Stomach (tissue), 19 donors: ENCODE data around the gene PDX1. TPM values are rescaled to one million over a fixed set of nuclear protein-coding genes. Genes with fewer than 3 reads are reported as not detected.

Experiments
- DNase-seq, 2 donors: peaks; one replicate each; pipeline versions ENCODE4 v3.0.0 to v3.0.0-alpha.2; 2013 to 2019
- H3K27ac ChIP-seq, 5 donors: fragments of 200-600 bp in 4 of 5; sonication (generic) in 4 of 5; one replicate each; pipeline ENCODE4 v1.5.1; 2013 to 2019; ENCODE audit warnings: mild to moderate bottlenecking in 1 of 5, moderate library complexity in 1 of 5
- H3K27me3 ChIP-seq, 3 donors: fragments of 200-600 bp; sonication (generic); one replicate each; pipeline ENCODE4 v1.5.1; 2017 to 2019; ENCODE audit warnings: mixed run types in 1 of 3
- H3K36me3 ChIP-seq, 4 donors: fragments of 200-600 bp; sonication (generic); 1 replicate in 3 of 4; 2 replicates in 1 of 4; pipeline ENCODE4 v1.5.1; 2016 to 2019
- H3K4me1 ChIP-seq, 4 donors: fragments of 200-600 bp; sonication (generic); one replicate each; pipeline ENCODE4 v1.5.1; 2016 to 2019
- H3K4me3 ChIP-seq, 4 donors: fragments of 200-600 bp; sonication (generic) in 3 of 4; one replicate each; pipeline ENCODE4 v1.5.1; 2016 to 2019; ENCODE audit warnings: mild to moderate bottlenecking in 1 of 4
- H3K9me3 ChIP-seq, 4 donors: fragments of 200-600 bp; sonication (generic); one replicate each; pipeline ENCODE4 v1.5.1; 2016 to 2019
- CTCF ChIP-seq, 7 experiments: fragments of 450-650 bp in 4 of 7; fragments of 200-600 bp in 3 of 7; sonication (generic) in 3 of 7; IDR thresholded peaks; one replicate each; pipeline ENCODE4 v1.5.1; 2016 to 2019; ENCODE audit warnings: antibody characterized with exemption in 7 of 7, control low read depth in 2 of 7, mild to moderate bottlenecking in 1 of 7
- EP300 ChIP-seq: sonication (generic); formaldehyde crosslinking; IDR thresholded peaks from one replicate; pipeline ENCODE4 v1.6.1; 2017; ENCODE audit warnings: antibody characterized with exemption
- POLR2A ChIP-seq, 4 donors: fragments of 450-650 bp; IDR thresholded peaks; one replicate each; pipeline ENCODE4 v1.6.1; 2016; ENCODE audit warnings: antibody characterized with exemption in 4 of 4, control low read depth in 2 of 4, mild to moderate bottlenecking in 1 of 4, moderate library complexity in 1 of 4
- POLR2AphosphoS5 ChIP-seq, 3 donors: sonication (generic); formaldehyde crosslinking; IDR thresholded peaks; one replicate each; pipeline ENCODE4 v1.6.1; 2016; ENCODE audit warnings: antibody characterized with exemption in 3 of 3
- WGBS, 5 donors: extraction: QIAGEN DNeasy Blood & Tissue Kit in 3 of 5; methylation state at CpG; one replicate each; pipeline versions ENCODE4 v1.1.5 to v1.1.7; 2013 to 2018; 5-methylcytosine and 5-hydroxymethylcytosine counted together
- intact Hi-C: fragments of 100-400 bp; cut with DNase I; formaldehyde crosslinking; loops from one replicate; pipeline ENCODE4 v1.15.1; 2023; ENCODE audit warnings: low total_unique reads
- long read RNA-seq, 10 donors: transcript quantifications; one replicate each; lab custom pipeline, GENCODE V29; 2026
- polyA plus RNA-seq, 3 donors: library from polyadenylated mRNA; stranded (reverse); fragments of 200-250 nt; gene quantifications; one replicate each; pipeline ENCODE4 v1.2.3, GENCODE V29; 2013
- total RNA-seq, 5 donors: library from RNA; depleted of rRNA; stranded (reverse); fragments of >200 nt; gene quantifications; one replicate each; pipeline versions ENCODE4 v1.1.0 to v1.2.3, GENCODE V29; 2014 to 2016
- donor health status: healthy with polysubstance abuse.
- donor health status: Bipolar disorder and iron deficiency.
- donor health status: healthy.

Gene PDX1
- total RNA-seq = under 1 TPM in 2 of 5 donors, not detected in 3; 0.29 to 0.92 TPM
- 1 to 10 TPM in 2 of 3 donors, under 1 TPM in 1; 0.13 to 1.8 (median 1.2) TPM for polyA plus RNA-seq
- long read RNA-seq, donor 1, partial matches to known transcripts = 0 of 1 reads
- long read RNA-seq, donor 1, other reads (novel, unspliced or antisense) = 0 of 1 reads
- long read RNA-seq, donor 2, partial matches to known transcripts = 0 of 4 reads
- long read RNA-seq, donor 2, other reads (novel, unspliced or antisense) = 0 of 4 reads
- long read RNA-seq, donor 3 = 0 reads
- long read RNA-seq, donor 4 = 0 reads
- long read RNA-seq, donor 5 = 0 reads
- long read RNA-seq, donor 6, partial matches to known transcripts = 0 of 4 reads
- long read RNA-seq, donor 6, other reads (novel, unspliced or antisense) = 0 of 4 reads
- long read RNA-seq, donor 7, partial matches to known transcripts = 0 of 4 reads
- long read RNA-seq, donor 7, other reads (novel, unspliced or antisense) = 0 of 4 reads
- long read RNA-seq, donor 8 = 0 reads
- long read RNA-seq, donor 9 = 0 reads
- long read RNA-seq, donor 10, partial matches to known transcripts = 0 of 2 reads
- long read RNA-seq, donor 10, other reads (novel, unspliced or antisense) = 0 of 2 reads

- Histone ChIP-seq H3K36me3 (no peaks in the 10 kb centered on the region), H3K9me3 (no peaks in the 10 kb centered on the region), H3K4me3 (peak within 1 kb of the TSS; percentile 33 to 58 (median 42)), H3K4me1 (peaks cover 37 to 76% (median 56%) of the 10 kb centered on the region in 4 donors), H3K27me3 (peaks cover 42 to 100% (median 97%) of the 10 kb centered on the region in 3 donors), H3K27ac (no peak within 1 kb of the TSS)
- intact Hi-C loops = no loop called here
- 1 to 8% (median 2%) methylated on average over 15 to 76 of the region's 76 CpGs for WGBS, 5 donors
- DNase-seq = peak; percentile 70 to 93
- TF ChIP-seq POLR2AphosphoS5 (IDR thresholded peaks at IDR 0.05) = peak in 1 of 3 donors; percentile 47
- no peak for TF ChIP-seq POLR2A (IDR thresholded peaks at IDR 0.05)
These were observed at the start of gene PDX1 for GRCh38 chr13:27919934-27920676. Gene PDX1 (plus strand): TSS chr13:27920000. CDS start chr13:27920139, 139 bp downstream.

- no peak for DNase-seq
- Histone ChIP-seq H3K27ac (no peak overlapping the region), H3K27me3 (peaks cover 0 to 70% (median 3%) of the 10 kb centered on the region in 3 donors), H3K36me3 (no peaks in the 10 kb centered on the region), H3K4me1 (no peaks in the 10 kb centered on the region), H3K4me3 (no peak overlapping the region), H3K9me3 (peaks cover 0 to 6% (median 4%) of the 10 kb centered on the region in 4 donors)
- 78 to 92% (median 88%) methylated on average over 5 of the region's 5 CpGs for WGBS, 5 donors
- intact Hi-C loops = no loop called here
- TF ChIP-seq POLR2A (IDR thresholded peaks at IDR 0.05) (no peak), POLR2AphosphoS5 (IDR thresholded peaks at IDR 0.05) (no peak), EP300 (no peak), CTCF (IDR thresholded peaks at IDR 0.05) (no peak)
These were observed 41.5 kb upstream of the PDX1 start for GRCh38 chr13:27878274-27878673.

GRCh38 chr13:27889471-27889870 is 30.3 kb upstream of the PDX1 start:
- 18 to 34% (median 25%) methylated on average over 5 of the region's 5 CpGs for WGBS, 5 donors
- TF ChIP-seq EP300 (no peak), CTCF (IDR thresholded peaks at IDR 0.05) (no peak), POLR2AphosphoS5 (IDR thresholded peaks at IDR 0.05) (no peak), POLR2A (IDR thresholded peaks at IDR 0.05) (no peak)
- intact Hi-C loops = no loop called here
- no peak overlapping the region for H3K27ac ChIP-seq
- DNase-seq = no peak
- no peak overlapping the region for H3K4me3 ChIP-seq
- peaks cover 0 to 14% (median 7%) of the 10 kb centered on the region in 4 donors for H3K9me3 ChIP-seq
- H3K4me1 ChIP-seq = no peaks in the 10 kb centered on the region
- no peaks in the 10 kb centered on the region for H3K36me3 ChIP-seq
- H3K27me3 ChIP-seq = peaks cover 0 to 10% (median 0%) of the 10 kb centered on the region in 3 donors

GRCh38 chr13:27896726-27897125 is 23.1 kb upstream of the PDX1 start:
- DNase-seq = no peak
- Histone ChIP-seq H3K36me3 (no peaks in the 10 kb centered on the region), H3K4me1 (no peaks in the 10 kb centered on the region), H3K9me3 (peaks cover 0 to 13% (median 12%) of the 10 kb centered on the region in 4 donors), H3K27ac (no peak overlapping the region), H3K27me3 (peaks cover 0 to 47% (median 0%) of the 10 kb centered on the region in 3 donors), H3K4me3 (no peak overlapping the region)
- intact Hi-C loops = no loop called here
- TF ChIP-seq POLR2A (IDR thresholded peaks at IDR 0.05) (no peak), POLR2AphosphoS5 (IDR thresholded peaks at IDR 0.05) (no peak), EP300 (no peak), CTCF (IDR thresholded peaks at IDR 0.05) (no peak)
